NCI-H1694 treated with DMSO at 0.1 percent for 48 hours (cell line): ENCODE data around the gene SERP2.

Source experiments
- DNase-seq: peaks from one replicate; lab custom pipeline; 2025; lab: John Stamatoyannopoulos, UW

SERP2 gene

GRCh38 chr13:44355621-44356020, 18.0 kb upstream of the SERP2 start:
- no peak for DNase-seq

GRCh38 chr13:44359983-44360375, 13.6 kb upstream of the SERP2 start:
- no peak for DNase-seq

- no peak for DNase-seq
These were observed 11.1 kb upstream of the SERP2 start for GRCh38 chr13:44362394-44363040.

GRCh38 chr13:44363631-44364344, 9.8 kb upstream of the SERP2 start:
- DNase-seq, result no peak

GRCh38 chr13:44364345-44365000, 9.2 kb upstream of the SERP2 start:
- DNase-seq, result no peak

GRCh38 chr13:44365008-44365407, 8.6 kb upstream of the SERP2 start:
- no peak for DNase-seq

- DNase-seq, result no peak
These were observed 7.7 kb upstream of the SERP2 start for GRCh38 chr13:44365899-44366298.

GRCh38 chr13:44368062-44368591, 5.5 kb upstream of the SERP2 start:
- no peak for DNase-seq

GRCh38 chr13:44368599-44369368, 4.8 kb upstream of the SERP2 start:
- DNase-seq, result no peak

- DNase-seq, result no peak
These were observed 2.2 kb upstream of the SERP2 start for GRCh38 chr13:44371421-44371820.

GRCh38 chr13:44373247-44373600, 400 bp upstream of the SERP2 start:
- DNase-seq, result no peak

GRCh38 chr13:44374348-44374712, 706 bp downstream of the SERP2 start:
- no peak for DNase-seq

- no peak for DNase-seq
These were observed 4.7 kb downstream of the SERP2 start for GRCh38 chr13:44378277-44378676.

- no peak for DNase-seq
These were observed 6.3 kb downstream of the SERP2 start for GRCh38 chr13:44379885-44380284.

- no peak for DNase-seq
These were observed 7.0 kb downstream of the SERP2 start for GRCh38 chr13:44380404-44381165.

- no peak for DNase-seq
These were observed 9.1 kb downstream of the SERP2 start for GRCh38 chr13:44382635-44383145.

- no peak for DNase-seq
These were observed 10.3 kb downstream of the SERP2 start for GRCh38 chr13:44383945-44384344.

- DNase-seq, result no peak
These were observed 11.2 kb downstream of the SERP2 start for GRCh38 chr13:44384778-44385177.

GRCh38 chr13:44385401-44385800, 11.8 kb downstream of the SERP2 start:
- DNase-seq, result no peak

- no peak for DNase-seq
These were observed 12.2 kb downstream of the SERP2 start for GRCh38 chr13:44385847-44386246.

GRCh38 chr13:44386913-44387556, 13.4 kb downstream of the SERP2 start:
- no peak for DNase-seq
